Retina (tissue), 1 donor: ENCODE data around the gene RAB9A.
"Not testable (repeated sequence)": the region's sequence is repeated elsewhere in the genome, so short reads cannot be mapped to it uniquely, and the experiment has no call there.

ENCODE experiments used
- DNase-seq: peaks from one replicate; pipeline ENCODE4 v3.0.0-alpha.2; 2016

The RAB9A gene

GRCh38 chrX:13670197-13670596 is 18.7 kb upstream of the RAB9A start:
- no peak for DNase-seq

DNA sequence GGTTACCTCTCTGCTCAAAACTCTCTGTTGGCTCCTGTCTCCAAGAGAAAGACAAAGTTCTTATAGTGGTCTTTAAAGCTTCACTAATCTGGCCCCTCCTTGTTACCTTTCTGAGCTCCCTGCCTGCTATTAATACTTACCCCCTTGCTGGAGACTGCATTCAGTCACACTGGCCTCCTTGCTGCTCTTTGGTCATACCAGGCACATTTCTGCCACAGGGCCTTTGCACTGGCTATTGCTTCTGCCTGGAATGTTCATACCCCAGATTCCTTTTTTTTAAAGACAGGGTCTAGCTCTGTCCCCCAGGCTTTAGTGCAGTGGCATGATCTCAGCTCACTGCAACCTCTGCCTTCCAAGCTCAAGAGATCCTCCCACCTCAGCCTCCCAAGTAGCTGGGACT is 15.9 kb upstream of the RAB9A start:
- no peak for DNase-seq

GRCh38 chrX:13676885-13677284 is 12.0 kb upstream of the RAB9A start:
- DNase-seq: no peak

DNA sequence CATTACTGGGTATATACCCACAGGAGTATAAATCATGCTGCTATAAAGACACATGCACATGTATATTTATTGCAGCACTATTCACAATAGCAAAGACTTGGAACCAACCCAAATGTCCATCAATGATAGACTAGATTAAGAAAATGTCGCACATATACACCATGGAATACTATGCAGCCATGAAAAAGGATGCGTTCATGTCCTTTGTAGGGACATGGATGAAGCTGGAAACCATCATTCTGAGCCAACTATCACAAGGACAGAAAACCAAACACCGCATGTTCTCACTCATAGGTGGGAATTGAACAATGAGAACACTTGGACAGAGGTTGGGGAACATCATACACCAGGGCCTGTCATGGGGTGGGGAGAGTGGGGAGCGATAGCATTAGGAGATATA is 9.2 kb upstream of the RAB9A start:
- not testable (repeated sequence) for DNase-seq

- DNase-seq: no peak
These were observed 7.3 kb upstream of the RAB9A start for GRCh38 chrX:13681595-13681994.

DNA sequence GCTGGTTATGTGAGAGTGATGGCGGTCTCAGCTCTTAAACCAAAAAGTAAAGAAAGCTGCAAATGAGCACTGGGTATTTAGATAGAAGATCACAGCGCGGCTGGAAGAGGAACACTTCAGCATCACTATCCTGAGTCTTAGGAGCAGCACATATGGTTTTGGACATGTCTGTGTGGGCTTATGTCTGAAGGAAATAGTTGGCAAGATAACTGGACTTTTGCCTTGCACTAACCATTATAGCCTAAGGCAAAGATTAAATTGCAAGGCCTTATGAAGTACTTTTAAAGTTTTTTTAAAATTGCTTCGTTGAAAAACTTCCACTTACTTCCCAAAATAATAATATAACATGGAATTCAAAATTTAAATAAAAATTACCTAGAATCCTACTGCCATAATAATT is 4.6 kb upstream of the RAB9A start:
- no peak for DNase-seq

- no peak for DNase-seq
These were observed 3.7 kb upstream of the RAB9A start for GRCh38 chrX:13685126-13685763.

DNA sequence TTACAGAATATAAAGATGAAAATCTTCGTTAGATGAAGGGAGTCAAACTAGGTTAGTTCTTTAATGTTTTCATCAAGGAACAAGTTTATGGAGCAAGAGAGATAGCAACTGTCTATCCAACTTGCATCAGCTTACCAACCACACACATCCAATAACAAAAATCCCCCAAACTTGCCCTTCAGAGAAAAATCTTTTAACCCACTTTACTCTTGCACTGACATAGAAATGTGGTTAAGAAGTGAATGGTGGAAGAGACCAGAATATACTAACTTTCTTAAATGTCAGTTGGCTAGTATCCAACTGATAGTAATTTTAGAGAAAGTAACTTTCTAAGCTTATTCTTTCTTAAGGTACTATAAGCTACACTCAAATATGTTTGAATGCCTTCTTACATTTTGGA is 1.7 kb upstream of the RAB9A start:
- no peak for DNase-seq

- DNase-seq: peak; percentile 15
These were observed 457 bp upstream of the RAB9A start for GRCh38 chrX:13688384-13688957.

DNA sequence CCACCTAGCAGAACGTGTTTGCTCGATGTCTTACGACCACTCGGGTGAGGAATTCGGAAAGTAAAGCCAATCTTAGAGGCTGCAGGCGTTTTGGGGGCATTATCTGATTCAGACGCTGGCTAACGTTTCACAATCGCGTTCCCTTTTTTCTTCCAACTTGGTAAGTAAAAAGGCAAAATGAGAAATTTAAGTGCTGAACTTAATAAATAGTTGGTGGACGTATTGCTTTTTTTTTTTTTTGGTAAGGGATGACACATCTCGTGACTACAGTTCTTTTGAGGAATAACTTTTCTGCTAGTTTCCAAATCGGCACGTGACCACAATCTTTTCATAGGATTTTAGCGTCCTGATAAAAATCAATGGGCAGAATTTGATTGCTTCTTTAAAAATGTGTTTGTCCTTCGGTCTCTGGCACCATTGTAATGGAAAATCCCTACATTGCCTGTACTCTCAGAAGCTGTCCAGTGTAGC is 848 bp downstream of the RAB9A start:
- no peak for DNase-seq

- no peak for DNase-seq
These were observed 1.9 kb downstream of the RAB9A start for GRCh38 chrX:13690836-13691235.

DNA sequence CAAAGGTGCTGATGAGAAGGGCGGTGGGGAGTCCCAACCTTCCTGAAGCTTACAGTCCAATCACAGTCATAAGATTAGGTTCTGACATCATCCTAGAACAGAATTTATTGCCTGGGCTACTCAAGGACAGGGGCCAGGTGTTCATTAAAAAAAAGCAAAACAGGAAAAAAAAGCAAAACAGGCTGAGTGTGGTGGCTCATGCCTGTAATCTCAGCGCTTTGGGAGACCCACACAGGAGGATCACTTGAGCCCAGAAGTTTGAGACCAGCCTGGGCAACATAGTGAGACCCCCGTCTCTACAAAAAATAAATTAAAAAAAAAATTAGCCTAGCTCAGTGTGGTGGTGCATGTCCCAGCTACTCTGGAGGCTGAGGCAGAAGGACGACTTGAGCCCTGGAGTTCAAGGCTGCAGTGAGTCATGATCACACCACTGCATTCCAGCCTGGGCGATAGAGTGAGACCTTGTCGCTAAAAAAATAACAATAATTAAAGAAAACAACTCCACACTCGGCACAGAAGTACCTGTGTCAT is 3.0 kb downstream of the RAB9A start:
- no peak for DNase-seq

DNA sequence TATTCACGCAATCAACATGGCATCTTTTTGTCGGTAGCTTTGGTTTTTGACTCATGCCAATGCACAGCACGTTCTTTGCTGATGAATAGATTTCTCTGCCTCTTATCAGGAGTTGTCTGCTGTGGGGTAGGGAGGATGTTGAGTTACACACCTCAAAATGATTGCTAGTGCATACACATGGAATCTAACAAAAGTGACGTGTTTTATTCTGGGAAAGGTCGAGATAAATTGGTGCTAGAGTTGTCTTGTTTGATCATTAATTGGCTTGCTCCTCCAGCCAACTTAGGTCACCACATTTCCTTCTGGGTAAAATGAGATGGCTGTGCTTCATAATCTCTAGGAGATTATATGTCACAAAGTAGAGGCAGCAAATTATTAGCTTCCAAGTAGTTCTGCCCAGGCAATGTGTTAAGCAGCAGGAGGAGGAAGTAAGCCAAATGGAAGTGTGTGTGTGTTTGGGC is 3.9 kb downstream of the RAB9A start:
- DNase-seq: no peak

DNA sequence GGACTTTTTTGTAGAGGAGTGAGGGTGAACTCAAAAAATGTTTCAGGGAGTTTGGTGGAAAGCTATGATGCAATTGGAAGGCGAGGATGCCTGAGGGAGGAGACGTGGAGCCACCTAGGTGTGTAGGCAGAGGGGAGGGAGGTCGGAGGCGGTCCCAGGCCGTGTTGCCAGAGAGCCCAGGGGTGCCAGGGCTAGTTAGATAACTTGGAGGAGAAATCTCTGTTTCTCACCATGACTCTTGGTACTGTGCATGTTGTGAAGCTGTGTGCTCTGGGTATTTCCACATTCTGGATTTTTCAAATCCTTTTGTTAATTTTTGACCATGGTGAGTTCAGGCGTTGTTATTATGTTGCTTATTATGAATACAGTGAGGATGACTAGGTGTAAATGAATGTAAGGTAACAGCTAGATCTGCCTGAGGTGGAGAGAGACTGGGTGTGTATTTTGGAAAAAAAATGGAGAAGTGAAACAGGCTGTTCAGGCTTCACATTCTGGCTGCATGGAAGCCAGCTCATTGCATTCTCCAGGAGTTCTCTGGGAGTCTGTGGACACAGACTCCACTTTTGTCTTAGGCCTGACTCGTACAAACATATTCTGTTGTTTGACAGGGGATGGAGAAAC is 4.5 kb downstream of the RAB9A start:
- no peak for DNase-seq

DNA sequence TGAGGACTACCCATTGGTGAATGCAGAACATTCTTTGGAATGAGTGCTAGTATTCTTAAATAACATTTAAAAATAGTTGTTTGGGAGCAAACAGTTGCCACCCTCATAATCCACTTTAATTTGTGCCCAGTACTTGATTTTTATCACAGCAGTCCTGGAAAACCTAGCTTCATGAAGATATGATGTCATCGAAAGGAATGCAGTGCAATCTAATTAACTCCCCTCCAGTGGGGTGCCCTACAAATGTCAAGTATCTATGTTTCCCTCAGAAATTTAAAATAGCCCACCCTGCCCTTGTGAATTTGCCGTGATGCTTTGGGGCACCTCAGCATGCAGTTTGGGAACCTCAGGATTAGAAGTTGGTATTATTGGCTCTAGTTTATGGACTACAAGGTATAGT is 5.4 kb downstream of the RAB9A start:
- DNase-seq: no peak

DNA sequence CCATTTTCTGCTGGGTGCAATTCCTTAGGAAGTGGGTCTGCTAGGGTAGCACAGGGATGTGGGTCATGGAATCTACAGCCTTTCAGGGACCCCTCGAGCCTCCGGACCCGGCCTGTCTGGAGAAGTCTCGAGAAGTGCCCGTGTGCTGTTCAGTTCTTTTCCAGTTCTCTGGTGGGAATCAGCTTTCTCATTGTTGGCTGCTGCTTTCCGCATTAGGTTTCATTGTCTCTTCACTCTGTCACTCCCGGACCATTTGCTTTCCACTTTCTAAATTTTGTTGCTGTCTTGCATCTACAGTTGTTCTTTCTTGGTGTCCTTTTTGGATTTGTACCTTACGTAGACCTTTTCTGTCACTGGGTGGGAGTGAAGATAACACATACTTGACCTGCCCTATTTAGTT is 6.1 kb downstream of the RAB9A start:
- no peak for DNase-seq

DNA sequence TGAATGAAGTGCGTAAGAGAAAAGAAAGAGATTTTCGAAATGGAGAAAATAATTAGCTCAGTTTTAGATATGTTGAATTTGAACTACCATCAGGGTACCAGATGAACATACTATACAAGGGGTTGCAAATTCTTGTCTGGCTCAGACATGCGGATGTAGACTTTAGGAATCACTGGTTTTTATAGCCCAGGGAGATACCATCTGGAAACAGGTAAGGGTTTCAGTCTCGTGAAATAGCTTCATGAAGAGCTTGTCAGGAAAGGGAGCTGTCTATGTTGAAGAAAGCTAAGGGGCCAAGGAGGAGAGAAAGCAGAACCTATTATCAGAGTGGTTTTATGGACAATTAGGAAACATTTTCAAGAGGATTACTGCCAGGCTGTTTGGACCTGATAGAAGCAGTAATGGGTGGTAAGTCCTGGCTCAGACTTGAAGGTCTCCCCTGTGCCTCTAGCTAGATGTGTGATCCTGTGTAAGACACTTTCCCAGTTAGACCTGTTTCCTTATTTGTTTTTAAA is 6.7 kb downstream of the RAB9A start:
- DNase-seq: no peak

DNA sequence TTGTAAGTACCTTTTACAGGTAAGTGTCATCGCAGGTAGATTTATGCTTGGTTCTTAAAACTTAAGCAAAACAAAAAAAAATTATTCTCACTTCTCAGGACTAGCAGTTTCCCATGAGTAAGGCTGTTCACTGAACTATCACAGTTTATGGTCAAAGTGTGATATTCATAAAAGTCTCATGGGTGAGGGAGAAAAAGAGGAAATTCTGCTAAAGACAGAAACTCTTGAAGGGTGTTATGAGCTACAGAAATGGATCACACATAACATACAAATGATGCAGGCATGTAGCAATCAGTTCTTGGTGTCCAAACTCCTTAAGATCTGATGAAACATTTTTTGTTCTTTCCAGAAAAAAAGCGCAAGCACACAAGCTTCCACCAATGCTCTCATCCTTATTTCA is 8.5 kb downstream of the RAB9A start:
- DNase-seq: no peak

GRCh38 chrX:13697976-13698375 is 9.0 kb downstream of the RAB9A start:
- no peak for DNase-seq

DNA sequence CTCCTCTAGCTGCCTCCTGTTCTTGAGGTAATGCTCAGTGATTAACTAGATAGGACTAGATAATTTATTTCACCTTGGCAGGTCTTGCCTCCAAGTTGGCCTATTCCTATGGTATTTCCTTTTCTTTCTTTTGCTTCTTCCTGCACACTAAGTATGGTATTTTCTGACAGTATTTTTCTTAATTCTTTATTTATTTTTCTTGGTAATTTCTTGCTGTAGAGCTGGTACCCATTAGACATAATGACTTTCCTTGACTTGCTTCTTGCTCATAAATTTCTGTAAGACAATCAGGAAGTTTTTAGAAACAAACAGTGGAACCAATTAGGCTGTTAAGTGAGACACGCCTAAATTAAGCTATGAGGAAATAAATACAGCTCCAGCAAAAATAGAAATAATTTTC is 9.5 kb downstream of the RAB9A start:
- DNase-seq: no peak

DNA sequence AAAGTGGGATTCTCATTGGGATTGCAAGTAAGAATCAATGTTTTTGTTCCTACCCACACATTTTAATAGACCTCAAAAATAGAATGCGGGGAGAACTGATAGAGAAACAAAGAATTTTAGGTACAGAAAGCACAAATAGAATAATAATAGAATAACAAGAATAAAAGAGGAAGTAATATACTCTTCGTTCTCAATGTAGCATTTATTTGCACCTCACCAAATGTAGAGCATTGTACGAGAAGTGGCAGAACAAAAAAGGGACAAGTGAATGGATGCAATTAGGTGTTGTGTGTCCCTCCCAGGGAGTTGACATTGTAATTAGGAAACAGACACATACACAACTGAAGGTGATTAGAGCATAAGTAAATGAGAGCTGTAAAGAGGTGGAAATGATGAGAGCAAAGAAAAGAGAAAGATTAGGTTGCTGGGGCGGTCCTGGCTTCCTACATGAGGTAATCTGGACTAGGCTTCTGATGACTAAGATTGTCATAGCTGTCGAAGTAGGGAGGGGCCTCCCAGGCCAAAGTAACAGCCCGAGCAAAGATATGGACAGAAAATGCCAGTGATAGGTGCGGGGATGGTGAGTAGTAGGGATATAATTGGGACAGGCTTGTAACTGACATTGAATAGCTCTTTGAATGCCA is 10.4 kb downstream of the RAB9A start:
- no peak for DNase-seq

GRCh38 chrX:13700380-13700779 is 11.5 kb downstream of the RAB9A start:
- no peak for DNase-seq

DNA sequence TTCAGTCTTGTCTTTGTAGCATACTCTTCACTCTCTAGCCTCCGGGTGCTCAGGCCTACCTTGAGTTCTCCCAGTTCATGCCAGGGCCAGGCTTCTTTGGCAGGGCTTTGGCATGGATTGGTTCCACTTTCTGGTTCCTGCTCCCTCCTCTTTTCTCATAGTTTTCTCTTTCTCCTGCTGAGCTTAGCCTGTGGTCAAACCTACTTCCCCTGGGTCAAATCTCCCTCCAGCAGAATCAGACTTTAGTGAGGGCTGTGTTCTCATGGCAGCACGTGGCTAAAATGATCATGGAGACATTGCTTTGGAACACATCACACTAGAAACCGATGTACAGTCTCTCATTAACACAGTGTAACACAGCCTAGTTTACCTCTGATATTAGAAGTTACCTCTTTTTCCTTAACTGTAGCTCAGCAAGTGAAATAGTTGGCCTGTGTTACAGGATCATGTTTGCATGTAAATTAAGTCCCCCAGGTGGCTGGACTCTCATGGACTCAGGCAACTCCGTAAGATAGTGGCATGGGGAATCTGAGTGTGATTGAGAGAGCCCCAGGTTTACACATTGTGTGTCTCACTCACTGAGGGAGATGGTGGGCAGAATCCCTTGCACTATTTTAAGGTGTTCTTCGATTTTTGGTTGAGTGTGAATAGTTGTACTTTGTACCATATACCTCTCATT is 13.3 kb downstream of the RAB9A start:
- no peak for DNase-seq
